Measurements from ENCODE around the gene VWA5B1.
A peak's percentile ranks its signal among the peaks of the same experiment; 100 is the strongest.

Gene VWA5B1

GRCh38 chr1:20365421-20366055, 74.9 kb downstream of the VWA5B1 start:
- no peak overlapping the region for H3K4me3 ChIP-seq (ENCODE audit: low read length)
- TF ChIP-seq, protein P1, sequence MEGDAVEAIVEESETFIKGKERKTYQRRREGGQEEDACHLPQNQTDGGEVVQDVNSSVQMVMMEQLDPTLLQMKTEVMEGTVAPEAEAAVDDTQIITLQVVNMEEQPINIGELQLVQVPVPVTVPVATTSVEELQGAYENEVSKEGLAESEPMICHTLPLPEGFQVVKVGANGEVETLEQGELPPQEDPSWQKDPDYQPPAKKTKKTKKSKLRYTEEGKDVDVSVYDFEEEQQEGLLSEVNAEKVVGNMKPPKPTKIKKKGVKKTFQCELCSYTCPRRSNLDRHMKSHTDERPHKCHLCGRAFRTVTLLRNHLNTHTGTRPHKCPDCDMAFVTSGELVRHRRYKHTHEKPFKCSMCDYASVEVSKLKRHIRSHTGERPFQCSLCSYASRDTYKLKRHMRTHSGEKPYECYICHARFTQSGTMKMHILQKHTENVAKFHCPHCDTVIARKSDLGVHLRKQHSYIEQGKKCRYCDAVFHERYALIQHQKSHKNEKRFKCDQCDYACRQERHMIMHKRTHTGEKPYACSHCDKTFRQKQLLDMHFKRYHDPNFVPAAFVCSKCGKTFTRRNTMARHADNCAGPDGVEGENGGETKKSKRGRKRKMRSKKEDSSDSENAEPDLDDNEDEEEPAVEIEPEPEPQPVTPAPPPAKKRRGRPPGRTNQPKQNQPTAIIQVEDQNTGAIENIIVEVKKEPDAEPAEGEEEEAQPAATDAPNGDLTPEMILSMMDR (IDR thresholded peaks at IDR 0.05; ENCODE audit: insufficient read depth, low read depth, low read length, missing control alignments), result no peak
- no peak for DNase-seq (ENCODE audit: low read depth)

DNA sequence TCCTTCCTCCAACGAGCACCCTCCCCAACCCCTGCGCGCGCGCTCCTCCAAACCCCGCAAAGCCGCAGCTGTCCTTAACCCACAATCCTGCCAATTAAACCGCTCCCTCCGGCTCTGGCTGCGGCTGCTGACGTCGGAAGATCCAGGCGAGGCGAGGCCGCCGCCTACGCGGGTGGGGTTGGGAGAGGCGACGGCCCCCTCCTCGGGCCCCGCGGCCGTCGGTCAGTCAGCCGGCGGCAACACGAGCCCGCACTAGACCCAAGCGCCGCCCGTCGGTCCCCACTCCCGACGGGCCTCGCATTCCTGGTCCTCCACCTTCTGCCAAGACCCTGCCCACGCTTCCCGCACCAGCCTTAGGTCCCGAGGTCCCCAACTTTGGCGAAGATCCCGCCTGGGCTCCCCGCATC, 75.4 kb downstream of the VWA5B1 start:
- H3K4me3 ChIP-seq (ENCODE audit: low read length), result no peak overlapping the region
- DNase-seq (ENCODE audit: low read depth), result no peak
- TF ChIP-seq, protein P1 (IDR thresholded peaks at IDR 0.05; ENCODE audit: insufficient read depth, low read depth, low read length, missing control alignments), result no peak

DNA sequence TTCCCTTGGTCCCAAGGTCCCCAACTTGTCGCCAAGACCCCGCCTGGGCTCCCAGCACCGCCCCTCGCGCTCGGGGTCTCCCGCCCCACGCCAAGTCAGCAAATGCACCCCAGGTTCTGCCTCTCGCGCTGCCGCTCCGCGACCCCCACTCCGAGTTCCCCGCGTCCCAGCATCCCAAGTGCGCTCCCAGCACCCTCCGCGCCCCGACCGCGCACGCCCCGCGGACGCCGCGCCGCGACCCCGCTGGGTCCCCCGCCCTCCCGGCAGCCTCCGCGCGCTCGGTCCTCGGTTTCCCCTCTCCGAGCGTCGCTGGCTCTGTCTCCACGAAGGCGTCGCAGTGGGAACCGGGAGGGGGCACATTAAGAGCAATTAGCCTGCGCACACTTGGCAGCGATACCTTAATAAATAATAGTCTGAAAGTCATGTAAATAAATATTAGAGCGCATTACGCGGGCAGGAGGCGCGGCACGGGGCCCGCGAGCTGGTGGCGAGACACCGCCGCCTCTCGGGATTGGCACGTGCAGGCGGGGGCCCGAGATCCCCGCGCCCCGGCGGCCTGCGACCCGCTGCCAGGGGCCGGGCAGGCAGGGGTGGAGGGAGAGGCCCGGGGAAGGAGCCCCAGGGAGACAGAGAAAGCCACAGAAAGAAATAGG, 75.9 kb downstream of the VWA5B1 start:
- DNase-seq (ENCODE audit: low read depth), result no peak
- TF ChIP-seq, protein P1 (IDR thresholded peaks at IDR 0.05; ENCODE audit: insufficient read depth, low read depth, low read length, missing control alignments), result no peak
- H3K4me3 ChIP-seq (ENCODE audit: low read length), result no peak overlapping the region

GRCh38 chr1:20367116-20367585, 76.5 kb downstream of the VWA5B1 start:
- TF ChIP-seq, protein P1 (IDR thresholded peaks at IDR 0.05; ENCODE audit: insufficient read depth, low read depth, low read length, missing control alignments), result peak; percentile 62
- DNase-seq (ENCODE audit: low read depth), result peak; percentile 55
- no peak overlapping the region for H3K4me3 ChIP-seq (ENCODE audit: low read length)

GRCh38 chr1:20367626-20368025, 77.0 kb downstream of the VWA5B1 start:
- H3K4me3 ChIP-seq (ENCODE audit: low read length), result no peak overlapping the region
- TF ChIP-seq, protein P1 (IDR thresholded peaks at IDR 0.05; ENCODE audit: insufficient read depth, low read depth, low read length, missing control alignments), result no peak
- DNase-seq (ENCODE audit: low read depth), result no peak

DNA sequence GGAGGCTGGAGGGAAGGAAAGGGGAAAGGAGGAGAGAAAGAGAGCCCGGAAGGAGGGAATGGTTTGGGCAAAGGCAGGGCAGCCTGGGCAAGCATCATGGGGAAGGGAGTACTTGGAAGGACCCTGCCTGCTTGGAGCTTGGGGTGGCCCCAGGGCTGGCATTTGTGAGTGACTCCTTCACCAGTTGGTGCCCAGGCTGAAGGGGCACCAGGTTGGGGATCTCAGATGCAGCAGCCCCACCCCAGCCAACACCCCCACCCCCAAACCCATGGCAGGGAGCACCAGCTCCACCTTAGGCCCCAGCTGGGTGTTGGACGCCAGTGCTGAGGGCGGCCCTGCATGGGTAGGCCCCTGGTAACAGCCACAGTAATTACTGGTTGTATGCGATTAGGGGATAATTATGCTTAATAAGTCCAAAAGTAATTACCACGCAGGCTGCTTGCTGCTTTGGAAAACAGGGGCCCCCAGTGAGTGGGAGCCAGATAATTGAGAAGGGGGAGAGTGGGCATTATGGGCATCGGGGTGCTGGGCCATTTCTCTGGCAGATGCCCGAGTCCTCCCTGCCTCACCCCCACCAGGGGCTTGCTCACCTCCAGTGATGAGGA, 78.3 kb downstream of the VWA5B1 start:
- TF ChIP-seq, protein P1 (IDR thresholded peaks at IDR 0.05; ENCODE audit: insufficient read depth, low read depth, low read length, missing control alignments), result no peak
- no peak overlapping the region for H3K4me3 ChIP-seq (ENCODE audit: low read length)
- DNase-seq (ENCODE audit: low read depth), result no peak

Measured in epithelial cell of esophagus (primary cell).